Skeletal muscle satellite cell (primary cell): ENCODE measurements around the gene IL1RL2.

Experiments
- H3K27me3 ChIP-seq: 2 replicates; pipeline ENCODE4 v1.7.0; 2013; ENCODE audit warnings: low read length; ENCODE audit not compliant: control insufficient read depth, insufficient read depth
- H3K36me3 ChIP-seq: 2 replicates; pipeline ENCODE4 v1.7.0; 2013; ENCODE audit warnings: mild to moderate bottlenecking, control low read depth, low read length; ENCODE audit not compliant: insufficient read depth
- H3K4me1 ChIP-seq: 2 replicates; pipeline ENCODE4 v1.7.0; 2013; ENCODE audit warnings: low read length; ENCODE audit not compliant: control insufficient read depth, insufficient read depth
- H3K4me2 ChIP-seq: 2 replicates; pipeline ENCODE4 v1.7.0; 2013; ENCODE audit warnings: mild to moderate bottlenecking, low read length
- H3K4me3 ChIP-seq: 2 replicates; pipeline ENCODE4 v1.7.0; 2013; ENCODE audit warnings: low read length
- H3K9ac ChIP-seq: 2 replicates; pipeline ENCODE4 v1.7.0; 2013; ENCODE audit warnings: mild to moderate bottlenecking, low read depth, low read length, moderate library complexity
- H3K9me3 ChIP-seq: replicated peaks from 2 replicates; pipeline ENCODE4 v1.7.0; 2013; ENCODE audit warnings: mild to moderate bottlenecking, control low read depth, low read length

The IL1RL2 gene

DNA sequence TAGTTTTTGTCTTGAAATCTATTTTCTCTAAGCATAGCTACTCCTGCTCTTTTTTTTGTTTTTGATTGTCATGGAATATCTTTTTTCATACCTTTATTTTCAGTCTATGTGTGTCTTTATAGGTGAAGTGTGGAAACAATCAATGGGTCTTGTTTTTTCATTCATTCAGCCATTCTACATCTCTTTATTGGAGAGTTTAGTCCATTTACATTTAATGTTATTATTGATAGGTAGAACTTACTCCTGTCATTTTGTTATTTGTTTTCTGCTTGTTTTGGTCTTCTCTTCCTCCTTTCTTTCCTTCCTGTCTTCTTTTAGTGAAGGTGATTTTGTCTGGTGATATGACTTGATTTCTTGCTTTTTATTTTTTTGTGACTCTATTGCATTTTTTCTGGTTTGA, 17.8 kb downstream of the IL1RL2 start:
- Histone ChIP-seq H3K4me1 (no peaks in the 10 kb centered on the region), H3K4me3 (no peak overlapping the region), H3K36me3 (no peaks in the 10 kb centered on the region), H3K9me3 (no peaks in the 10 kb centered on the region), H3K27me3 (no peaks in the 10 kb centered on the region), H3K4me2 (no peak overlapping the region), H3K9ac (no peak overlapping the region)

DNA sequence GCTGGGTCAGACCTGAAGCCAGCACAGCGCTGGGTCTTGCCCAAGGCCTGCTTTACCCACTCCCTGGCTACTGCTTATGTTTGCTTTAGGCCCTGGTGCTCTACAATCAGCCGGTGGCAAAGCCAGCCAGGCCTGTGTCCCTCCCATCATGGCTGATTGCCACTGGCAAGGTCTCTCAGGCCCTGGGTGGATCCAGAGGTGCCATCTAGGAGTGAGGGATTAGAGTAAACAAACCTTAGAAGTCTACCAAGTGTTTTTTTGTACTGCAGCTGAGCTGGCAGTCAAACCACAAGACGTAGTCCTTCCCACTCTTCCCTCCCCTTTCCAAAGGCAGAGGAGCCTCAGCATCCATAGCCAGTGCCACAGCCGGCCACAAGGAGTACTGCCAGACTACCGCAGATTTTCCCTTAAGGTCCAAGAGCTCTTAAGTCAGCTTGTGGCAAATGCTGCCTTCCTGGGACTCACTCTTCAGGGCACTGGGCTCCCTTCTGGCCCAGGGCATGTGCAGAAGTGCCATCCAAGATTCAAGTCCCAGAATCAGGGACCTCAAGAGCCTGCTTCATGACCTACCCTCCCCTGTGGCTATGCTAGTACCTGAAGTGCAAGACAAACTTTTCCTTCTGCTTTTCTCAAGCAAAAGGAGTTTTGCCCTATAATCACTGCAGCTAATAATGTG, 20.0 kb downstream of the IL1RL2 start:
- no peaks in the 10 kb centered on the region for H3K4me1 ChIP-seq
- no peaks in the 10 kb centered on the region for H3K36me3 ChIP-seq
- no peaks in the 10 kb centered on the region for H3K9me3 ChIP-seq
- H3K9ac ChIP-seq = no peak overlapping the region
- no peak overlapping the region for H3K4me3 ChIP-seq
- H3K4me2 ChIP-seq = no peak overlapping the region
- H3K27me3 ChIP-seq = no peaks in the 10 kb centered on the region

DNA sequence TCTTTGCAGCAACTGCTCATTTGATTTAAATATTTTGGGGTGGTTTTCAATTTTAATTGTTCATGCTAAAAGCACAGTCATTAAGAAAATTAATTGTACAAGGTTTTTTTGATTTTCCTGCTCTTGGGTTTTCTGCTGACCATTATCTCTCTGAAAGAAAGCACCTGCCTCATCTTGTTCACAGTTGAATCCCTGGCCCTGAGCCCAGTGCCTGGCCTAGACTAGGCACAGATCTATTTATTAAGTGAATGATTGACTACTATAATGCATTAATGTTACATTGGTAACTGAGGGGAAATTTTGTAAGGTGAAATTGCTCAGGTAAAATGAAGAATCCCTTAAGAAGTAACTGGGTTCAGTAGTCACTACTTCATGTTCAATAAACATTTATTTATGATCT, 22.0 kb downstream of the IL1RL2 start:
- no peaks in the 10 kb centered on the region for H3K9me3 ChIP-seq
- no peaks in the 10 kb centered on the region for H3K27me3 ChIP-seq
- no peak overlapping the region for H3K4me2 ChIP-seq
- H3K4me1 ChIP-seq = no peaks in the 10 kb centered on the region
- no peaks in the 10 kb centered on the region for H3K36me3 ChIP-seq
- no peak overlapping the region for H3K4me3 ChIP-seq
- no peak overlapping the region for H3K9ac ChIP-seq

DNA sequence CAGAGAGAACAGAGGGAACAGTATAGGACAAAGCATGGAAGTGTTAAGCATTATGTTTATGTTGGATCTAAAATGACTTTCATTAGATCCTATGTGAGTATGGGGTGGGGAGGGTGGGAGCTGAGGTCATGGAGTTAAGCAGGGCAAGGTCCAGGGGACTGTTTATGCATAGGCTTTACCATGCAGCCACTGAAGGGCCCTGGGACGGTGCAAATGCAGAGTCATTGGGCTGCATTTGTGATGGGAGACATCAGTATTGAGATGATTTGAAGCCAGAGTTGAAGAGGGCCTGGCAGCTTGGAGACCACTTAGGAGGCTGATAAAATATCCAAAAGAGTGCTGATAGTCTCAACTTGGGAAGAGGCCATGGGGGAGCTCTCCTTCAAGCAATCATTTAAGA, 22.7 kb downstream of the IL1RL2 start:
- H3K4me3 ChIP-seq = no peak overlapping the region

DNA sequence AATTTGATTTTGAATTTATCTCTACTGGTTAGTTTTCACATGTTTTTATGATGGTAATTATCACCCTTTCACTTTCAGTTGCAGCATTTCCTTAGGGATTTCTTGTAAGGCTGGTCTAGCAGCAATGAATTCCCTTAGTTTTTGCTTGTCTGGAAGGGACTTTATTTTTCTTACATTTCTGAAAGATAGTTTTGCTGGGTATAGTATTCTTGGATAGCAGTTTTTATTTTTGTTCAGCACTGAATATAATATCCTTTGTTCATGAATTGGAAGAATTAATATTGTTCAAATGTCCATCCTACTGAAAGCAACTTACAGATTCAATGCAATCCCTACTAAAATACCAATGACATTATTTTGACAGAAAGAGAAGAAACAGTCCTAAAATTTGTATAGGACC, 30.2 kb downstream of the IL1RL2 start:
- H3K36me3 ChIP-seq = peaks cover 8% of the 10 kb centered on the region
- H3K9ac ChIP-seq = no peak overlapping the region
- H3K4me2 ChIP-seq = no peak overlapping the region
- no peak overlapping the region for H3K4me3 ChIP-seq
- no peaks in the 10 kb centered on the region for H3K27me3 ChIP-seq
- peaks cover 8% of the 10 kb centered on the region for H3K9me3 ChIP-seq
- H3K4me1 ChIP-seq = no peaks in the 10 kb centered on the region

More for the DNA sequence above, 22.7 kb downstream of the IL1RL2 start:
- Histone ChIP-seq H3K4me2 (no peak overlapping the region), H3K9me3 (no peaks in the 10 kb centered on the region), H3K4me1 (no peaks in the 10 kb centered on the region), H3K27me3 (no peaks in the 10 kb centered on the region), H3K9ac (no peak overlapping the region), H3K36me3 (no peaks in the 10 kb centered on the region)

DNA sequence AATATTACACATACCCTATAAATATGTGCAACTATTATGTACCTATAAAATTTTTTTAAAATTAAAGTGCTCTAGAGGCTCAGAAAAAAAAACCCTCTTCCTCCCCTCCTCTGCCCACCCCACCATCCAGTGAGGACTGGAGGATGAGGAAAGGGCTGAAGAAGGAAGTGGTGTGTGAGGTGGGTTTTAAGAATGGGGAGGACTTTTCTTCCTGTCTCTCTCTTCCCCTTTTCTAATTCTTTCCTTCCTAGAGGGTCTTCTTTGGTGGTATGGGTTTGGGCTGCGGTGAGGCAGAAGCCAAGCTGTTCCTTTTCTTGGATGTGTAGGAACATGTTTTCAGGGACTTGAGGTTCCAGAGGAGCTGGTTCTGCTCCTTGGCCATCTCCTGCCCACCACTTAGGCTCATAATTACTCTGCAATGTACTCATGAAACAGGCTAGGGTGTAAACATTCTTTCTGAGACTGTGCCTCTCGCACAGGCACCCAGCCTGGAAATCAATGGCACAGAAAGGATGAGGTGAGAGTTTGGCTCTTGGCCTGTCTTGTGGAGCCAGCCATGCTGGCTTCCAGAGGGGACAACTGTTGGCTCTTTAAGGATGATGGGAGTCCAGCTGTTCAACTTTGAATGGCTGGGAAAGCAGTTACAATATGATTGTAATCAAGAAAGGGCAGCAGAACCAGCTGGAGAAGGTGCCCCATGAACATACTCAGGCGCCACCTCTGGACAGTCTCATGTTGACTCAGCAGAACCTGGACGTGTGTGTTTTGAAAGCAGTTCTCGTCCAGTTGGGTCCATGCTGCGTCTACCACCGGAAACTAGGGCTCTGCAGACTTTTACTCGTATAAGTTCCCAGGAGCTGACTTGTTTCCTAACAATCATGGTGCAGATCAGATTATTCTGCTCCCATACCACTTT, 38.3 kb downstream of the IL1RL2 start:
- H3K9me3 ChIP-seq = no peaks in the 10 kb centered on the region
- H3K36me3 ChIP-seq = no peaks in the 10 kb centered on the region
- no peak overlapping the region for H3K4me2 ChIP-seq
- H3K9ac ChIP-seq = no peak overlapping the region
- H3K27me3 ChIP-seq = no peaks in the 10 kb centered on the region
- H3K4me1 ChIP-seq = peaks cover 40% of the 10 kb centered on the region
- no peak overlapping the region for H3K4me3 ChIP-seq

DNA sequence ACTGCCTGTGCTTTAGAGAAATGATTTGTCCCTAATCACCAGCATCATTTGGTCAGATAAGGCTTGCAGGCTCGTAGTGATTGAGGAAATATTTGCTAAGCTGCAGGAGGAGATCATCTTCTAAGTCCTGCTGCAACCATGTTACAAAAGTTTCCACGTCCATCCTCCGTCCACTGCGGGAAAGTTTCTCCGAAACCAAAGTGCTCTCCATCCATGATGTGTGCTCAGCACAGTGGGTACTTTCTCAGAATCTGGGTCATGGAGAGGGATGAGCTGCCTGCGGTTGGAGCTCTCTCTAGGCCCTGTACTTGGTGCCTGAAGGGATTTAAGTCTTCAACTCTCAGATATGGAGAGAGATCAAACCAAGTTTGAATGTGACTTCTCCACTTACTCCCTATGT, 39.3 kb downstream of the IL1RL2 start:
- H3K4me1 ChIP-seq = peaks cover 40% of the 10 kb centered on the region
- no peaks in the 10 kb centered on the region for H3K36me3 ChIP-seq
- no peaks in the 10 kb centered on the region for H3K27me3 ChIP-seq
- no peak overlapping the region for H3K9ac ChIP-seq
- no peak overlapping the region for H3K4me2 ChIP-seq
- no peak overlapping the region for H3K4me3 ChIP-seq
- H3K9me3 ChIP-seq = no peaks in the 10 kb centered on the region

DNA sequence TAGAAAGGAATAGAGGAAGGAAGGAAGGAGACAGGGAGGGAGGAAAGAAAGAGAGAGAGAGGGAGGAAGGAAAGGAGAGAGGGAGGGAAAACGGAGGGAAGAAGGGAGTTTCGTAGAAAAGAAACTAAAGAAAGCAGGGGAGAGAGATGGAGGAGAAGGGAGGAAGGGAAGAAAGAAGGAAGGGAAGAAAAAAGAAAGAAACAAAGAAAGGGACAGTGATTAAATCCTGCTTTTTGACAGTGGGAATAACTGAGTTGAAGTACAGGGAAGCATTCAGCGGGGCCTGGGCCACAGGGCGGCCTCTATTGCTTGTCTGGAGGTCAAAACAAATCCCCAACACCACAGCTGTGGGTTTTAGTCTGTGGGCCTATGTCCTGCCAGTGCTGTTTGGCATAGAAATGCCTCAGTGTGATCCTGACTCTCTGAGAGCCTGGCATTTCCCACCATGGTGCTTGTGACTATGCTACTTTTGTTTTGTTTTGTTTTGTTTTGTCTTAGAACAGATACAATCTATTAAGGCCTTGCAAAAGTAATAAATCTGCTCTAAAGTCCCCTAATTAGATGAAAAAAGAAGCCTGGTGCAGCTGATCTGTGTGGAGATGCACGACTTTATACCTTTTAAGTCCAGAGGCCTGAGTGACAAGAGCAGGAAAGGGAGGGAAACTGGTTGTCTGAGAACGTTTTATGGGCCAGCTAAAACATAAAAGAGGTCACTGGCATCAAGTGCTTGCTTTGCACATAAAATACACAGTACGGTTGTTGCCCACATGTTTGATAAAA, 40.0 kb downstream of the IL1RL2 start:
- Histone ChIP-seq H3K27me3 (no peaks in the 10 kb centered on the region), H3K9ac (peak overlapping the region; percentile 78)

DNA sequence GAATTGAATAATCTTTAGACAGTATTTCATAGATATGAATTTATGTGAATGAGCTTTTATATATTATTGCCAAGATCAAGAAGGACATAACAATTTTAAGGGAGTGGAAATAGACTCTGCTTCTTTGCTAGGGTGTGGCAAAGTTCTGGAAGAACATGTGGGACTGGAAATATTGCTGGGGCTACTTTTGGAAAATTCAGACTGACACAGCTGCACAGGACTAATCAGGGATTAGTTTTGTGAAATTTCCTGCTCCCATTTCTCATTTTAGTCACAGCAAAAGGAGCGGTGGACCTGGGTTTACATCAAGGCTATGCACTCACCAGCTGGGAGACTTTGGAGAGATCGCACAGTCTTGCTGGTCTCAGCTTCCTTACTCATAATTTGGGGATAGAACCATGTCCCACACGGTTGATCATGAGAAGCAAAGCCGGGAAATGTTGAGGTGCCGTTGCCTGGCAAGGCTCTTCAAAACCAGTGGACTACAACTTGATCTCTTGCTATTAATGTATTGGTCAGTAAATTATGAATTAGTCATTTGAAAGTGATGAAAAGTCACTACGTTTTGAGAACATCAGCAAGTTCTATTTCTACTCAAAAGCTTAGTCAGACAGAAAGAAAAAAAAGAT, 42.4 kb downstream of the IL1RL2 start:
- Histone ChIP-seq H3K27me3 (no peaks in the 10 kb centered on the region), H3K4me1 (peaks cover 40% of the 10 kb centered on the region), H3K36me3 (no peaks in the 10 kb centered on the region), H3K4me3 (no peak overlapping the region), H3K9me3 (no peaks in the 10 kb centered on the region), H3K4me2 (peak overlapping the region; percentile 15), H3K9ac (peak overlapping the region; percentile 69)

More for the DNA sequence above, 40.0 kb downstream of the IL1RL2 start:
- peaks cover 40% of the 10 kb centered on the region for H3K4me1 ChIP-seq
- H3K4me3 ChIP-seq = peak overlapping the region; percentile 20
- peak overlapping the region; percentile 52 for H3K4me2 ChIP-seq
- no peaks in the 10 kb centered on the region for H3K9me3 ChIP-seq
- no peaks in the 10 kb centered on the region for H3K36me3 ChIP-seq

DNA sequence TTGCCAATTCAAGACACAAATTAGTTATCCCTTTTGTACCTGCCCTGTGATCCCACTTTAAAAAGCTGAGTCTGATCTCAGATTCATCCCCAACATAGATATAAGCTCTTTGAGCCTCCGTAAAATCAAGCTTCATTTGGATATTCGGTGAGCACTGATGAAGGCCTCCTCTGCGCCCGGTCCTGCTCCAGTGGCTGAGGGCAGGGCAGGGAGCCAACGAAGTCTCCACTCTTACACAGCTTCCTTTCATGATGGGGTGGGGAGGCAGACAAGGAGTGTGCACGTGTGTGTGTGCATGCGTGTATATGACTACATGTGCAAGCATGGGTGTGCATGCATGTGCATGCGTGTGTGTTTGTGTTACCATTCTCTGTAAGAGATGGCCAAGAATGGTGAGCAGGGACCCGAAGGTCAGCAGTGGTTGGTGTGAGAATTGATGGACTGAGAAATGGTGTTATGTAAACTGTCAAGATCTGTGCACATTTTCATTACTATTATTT, 43.6 kb downstream of the IL1RL2 start:
- Histone ChIP-seq H3K27me3 (no peaks in the 10 kb centered on the region), H3K4me3 (no peak overlapping the region), H3K4me2 (no peak overlapping the region), H3K9me3 (no peaks in the 10 kb centered on the region), H3K4me1 (peaks cover 36% of the 10 kb centered on the region), H3K9ac (no peak overlapping the region), H3K36me3 (no peaks in the 10 kb centered on the region)
